OCI-LY1 (cell line): ENCODE results near the gene REPS2.

Source experiments
- H2AFZ ChIP-seq: fragments of 200-600 bp; sonication (generic), shearing (Covaris generic); 2 replicates; pipeline ENCODE4 v1.6.0; 2014; ENCODE audit warnings: antibody characterized with exemption, mild to moderate bottlenecking, low read length
- H3F3A ChIP-seq: fragments of 200-600 bp; sonication (generic), shearing (Covaris generic); 2 replicates; pipeline ENCODE4 v1.6.0; 2014; ENCODE audit warnings: mild to moderate bottlenecking, antibody characterized with exemption, low read length, moderate library complexity; ENCODE audit not compliant: insufficient read depth
- H3K27ac ChIP-seq: fragments of 200-600 bp; sonication (generic); 2 replicates; pipeline ENCODE4 v1.5.1; 2014; ENCODE audit warnings: low read length, mixed run types, mild to moderate bottlenecking, low read depth; ENCODE audit not compliant: poor library complexity, severe bottlenecking
- H3K27me3 ChIP-seq: fragments of 200-600 bp; sonication (generic); 2 replicates; pipeline ENCODE4 v1.6.0; 2014; ENCODE audit warnings: antibody characterized with exemption, mild to moderate bottlenecking, low read length, moderate library complexity; ENCODE audit not compliant: insufficient read depth
- H3K36me3 ChIP-seq: fragments of 200-600 bp; sonication (generic); 2 replicates; pipeline ENCODE4 v1.6.1; 2014; ENCODE audit warnings: mild to moderate bottlenecking, antibody characterized with exemption, low read length, moderate library complexity, mixed read lengths; ENCODE audit not compliant: insufficient read depth
- H3K4me1 ChIP-seq: fragments of 200-600 bp; sonication (generic); 2 replicates; pipeline ENCODE4 v1.5.1; 2014; ENCODE audit warnings: mild to moderate bottlenecking, low read length, moderate library complexity; ENCODE audit not compliant: insufficient read depth, severe bottlenecking
- H3K4me2 ChIP-seq: fragments of 200-600 bp; sonication (generic), shearing (Covaris generic); 2 replicates; pipeline ENCODE4 v1.6.1; 2014; ENCODE audit warnings: low read length
- H3K4me3 ChIP-seq: fragments of 200-600 bp; sonication (generic); 2 replicates; pipeline ENCODE4 v1.5.1; 2014; ENCODE audit warnings: low read length, low read depth, mild to moderate bottlenecking, mixed read lengths; ENCODE audit not compliant: poor library complexity, severe bottlenecking
- H3K79me2 ChIP-seq: fragments of 200-600 bp; shearing (Covaris generic); 2 replicates; pipeline ENCODE4 v1.6.1; 2016; ENCODE audit warnings: mixed run types, low read length, mixed read lengths; ENCODE audit not compliant: insufficient read depth
- H3K9ac ChIP-seq: fragments of 200-600 bp; sonication (generic), shearing (Covaris generic); 2 replicates; pipeline ENCODE4 v1.6.1; 2014; ENCODE audit warnings: mild to moderate bottlenecking, low read length, mixed read lengths
- H3K9me2 ChIP-seq: fragments of 200-600 bp; sonication (generic), shearing (Covaris generic); 2 replicates; pipeline ENCODE4 v1.6.1; 2014; ENCODE audit warnings: low read depth, mild to moderate bottlenecking, low read length, mixed read lengths
- H3K9me3 ChIP-seq: fragments of 200-600 bp; shearing (Covaris generic); 2 replicates; pipeline ENCODE4 v1.6.1; 2014; ENCODE audit warnings: low read length, mixed read lengths
- H4K20me1 ChIP-seq: fragments of 200-600 bp; sonication (generic), shearing (Covaris generic); 2 replicates; pipeline ENCODE4 v1.6.0; 2016; ENCODE audit warnings: mild to moderate bottlenecking, low read length; ENCODE audit not compliant: insufficient read depth
- EZH2 ChIP-seq: fragments of 200-600 bp; sonication (generic), shearing (Covaris generic); IDR thresholded peaks from 2 replicates; pipeline ENCODE4 v1.8.0; 2017; ENCODE audit warnings: borderline replicate concordance, mixed run types, mild to moderate bottlenecking, antibody characterized with exemption, low read length, moderate library complexity, mixed read lengths
- TF ChIP-seq, protein P1 (sequence below): fragments of 200-600 bp; sonication (generic), shearing (Covaris generic); IDR thresholded peaks from 2 replicates; pipeline ENCODE4 v1.5.1; 2017; ENCODE audit warnings: mild to moderate bottlenecking, antibody characterized with exemption, low read length, moderate library complexity, mixed read lengths

Gene REPS2

DNA sequence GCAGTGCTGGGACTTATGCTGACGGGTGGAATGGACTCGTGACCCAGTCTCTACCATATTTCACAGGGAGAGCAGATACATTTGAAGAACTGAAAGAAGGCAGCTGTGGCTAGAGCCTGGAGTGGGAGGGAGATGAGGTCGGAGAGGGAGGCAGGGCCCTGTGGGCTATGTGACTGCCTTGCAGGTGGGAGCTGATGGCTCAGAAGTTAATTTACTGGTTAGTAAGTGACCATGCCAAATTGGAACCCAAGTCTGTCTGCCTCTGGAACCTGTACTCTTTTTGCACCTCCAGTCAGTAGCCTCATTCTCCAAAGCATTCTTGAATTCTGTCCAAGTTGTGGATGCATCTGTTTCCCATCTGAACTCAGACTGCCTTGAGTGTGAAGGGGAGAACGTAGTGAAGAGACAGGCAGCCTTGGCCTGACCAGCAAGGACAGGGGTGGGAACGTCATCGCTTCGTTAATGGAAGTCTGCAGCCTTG is 92.3 kb downstream of the REPS2 start:
- no peaks in the 10 kb centered on the region for H3K36me3 ChIP-seq
- H3K27ac ChIP-seq, result no peak overlapping the region
- no peaks in the 10 kb centered on the region for H3K9me2 ChIP-seq
- H3K4me2 ChIP-seq, result no peak overlapping the region
- H3K79me2 ChIP-seq, result no peaks in the 10 kb centered on the region
- no peaks in the 10 kb centered on the region for H4K20me1 ChIP-seq
- H3K9me3 ChIP-seq, result no peaks in the 10 kb centered on the region
- no peaks in the 10 kb centered on the region for H3K27me3 ChIP-seq
- no peak overlapping the region for H3K4me3 ChIP-seq
- H3F3A ChIP-seq, result no peaks in the 10 kb centered on the region
- TF ChIP-seq, protein P1, sequence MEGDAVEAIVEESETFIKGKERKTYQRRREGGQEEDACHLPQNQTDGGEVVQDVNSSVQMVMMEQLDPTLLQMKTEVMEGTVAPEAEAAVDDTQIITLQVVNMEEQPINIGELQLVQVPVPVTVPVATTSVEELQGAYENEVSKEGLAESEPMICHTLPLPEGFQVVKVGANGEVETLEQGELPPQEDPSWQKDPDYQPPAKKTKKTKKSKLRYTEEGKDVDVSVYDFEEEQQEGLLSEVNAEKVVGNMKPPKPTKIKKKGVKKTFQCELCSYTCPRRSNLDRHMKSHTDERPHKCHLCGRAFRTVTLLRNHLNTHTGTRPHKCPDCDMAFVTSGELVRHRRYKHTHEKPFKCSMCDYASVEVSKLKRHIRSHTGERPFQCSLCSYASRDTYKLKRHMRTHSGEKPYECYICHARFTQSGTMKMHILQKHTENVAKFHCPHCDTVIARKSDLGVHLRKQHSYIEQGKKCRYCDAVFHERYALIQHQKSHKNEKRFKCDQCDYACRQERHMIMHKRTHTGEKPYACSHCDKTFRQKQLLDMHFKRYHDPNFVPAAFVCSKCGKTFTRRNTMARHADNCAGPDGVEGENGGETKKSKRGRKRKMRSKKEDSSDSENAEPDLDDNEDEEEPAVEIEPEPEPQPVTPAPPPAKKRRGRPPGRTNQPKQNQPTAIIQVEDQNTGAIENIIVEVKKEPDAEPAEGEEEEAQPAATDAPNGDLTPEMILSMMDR, result no peak
- TF ChIP-seq EZH2, result no peak
- H3K9ac ChIP-seq, result no peak overlapping the region
- no peaks in the 10 kb centered on the region for H3K4me1 ChIP-seq
- no peak overlapping the region for H2AFZ ChIP-seq

DNA sequence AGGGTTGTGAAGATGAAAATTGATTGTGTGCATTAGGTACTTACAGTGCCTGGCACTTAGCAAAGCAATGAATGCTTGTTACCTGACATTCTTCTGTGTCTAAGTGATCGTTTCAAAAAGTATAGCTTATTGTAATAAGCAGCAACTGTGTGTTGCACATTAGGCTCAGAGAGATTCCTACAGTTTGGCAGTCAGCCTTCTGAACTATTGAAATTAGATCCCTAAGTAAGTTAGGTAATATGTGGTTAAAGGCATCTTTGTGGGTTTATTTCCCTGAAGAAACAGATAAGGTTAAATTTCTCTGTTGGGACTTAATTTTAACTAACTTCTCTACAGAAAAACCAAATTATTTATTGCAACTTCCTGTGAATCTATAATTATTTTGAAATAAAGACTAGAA is 93.4 kb downstream of the REPS2 start:
- no peaks in the 10 kb centered on the region for H3K9me3 ChIP-seq
- H3K4me2 ChIP-seq, result no peak overlapping the region
- no peaks in the 10 kb centered on the region for H3K9me2 ChIP-seq

DNA sequence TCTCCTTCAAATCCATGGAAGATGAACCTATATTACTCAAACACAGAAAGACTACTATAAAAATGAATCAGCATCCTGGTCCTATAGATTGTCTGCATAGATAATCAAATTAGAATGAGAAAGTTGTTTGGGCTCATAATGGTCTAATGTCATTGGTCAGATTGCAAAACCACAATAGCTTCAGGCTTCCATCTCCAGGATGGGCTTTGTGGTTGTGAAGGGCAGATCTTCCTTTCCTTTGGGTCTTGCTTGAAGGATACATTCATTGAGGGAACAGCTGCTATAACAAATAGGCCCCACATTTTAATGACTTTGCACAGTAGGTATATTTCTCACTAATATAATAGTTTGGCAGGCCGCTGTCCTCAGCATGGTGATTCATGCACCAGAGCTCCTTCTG is 94.3 kb downstream of the REPS2 start:
- Histone ChIP-seq H3K27ac (no peak overlapping the region), H2AFZ (no peak overlapping the region), H3K4me2 (no peak overlapping the region), H3K4me3 (no peak overlapping the region), H3K36me3 (no peaks in the 10 kb centered on the region), H3K27me3 (no peaks in the 10 kb centered on the region), H3K9me2 (no peaks in the 10 kb centered on the region), H3K9me3 (no peaks in the 10 kb centered on the region), H4K20me1 (no peaks in the 10 kb centered on the region), H3K9ac (no peak overlapping the region), H3K4me1 (no peaks in the 10 kb centered on the region), H3F3A (no peaks in the 10 kb centered on the region), H3K79me2 (no peaks in the 10 kb centered on the region)
- TF ChIP-seq, protein P1, result no peak
- no peak for TF ChIP-seq EZH2

More for the DNA sequence above, 93.4 kb downstream of the REPS2 start:
- no peak overlapping the region for H3K9ac ChIP-seq
- no peak for TF ChIP-seq EZH2
- TF ChIP-seq, protein P1, result no peak
- H4K20me1 ChIP-seq, result no peaks in the 10 kb centered on the region
- no peaks in the 10 kb centered on the region for H3K36me3 ChIP-seq
- no peaks in the 10 kb centered on the region for H3F3A ChIP-seq
- H3K79me2 ChIP-seq, result no peaks in the 10 kb centered on the region
- H2AFZ ChIP-seq, result no peak overlapping the region
- H3K4me1 ChIP-seq, result no peaks in the 10 kb centered on the region
- H3K27ac ChIP-seq, result no peak overlapping the region
- no peak overlapping the region for H3K4me3 ChIP-seq
- no peaks in the 10 kb centered on the region for H3K27me3 ChIP-seq
